Measurements from ENCODE around the gene PDZD4. TPM values are rescaled to one million over a fixed set of nuclear protein-coding genes. Genes with fewer than 3 reads are reported as not detected.

Gene PDZD4
- total RNA-seq, 1 experiment from 2014 or later, result 5.7 TPM

DNA sequence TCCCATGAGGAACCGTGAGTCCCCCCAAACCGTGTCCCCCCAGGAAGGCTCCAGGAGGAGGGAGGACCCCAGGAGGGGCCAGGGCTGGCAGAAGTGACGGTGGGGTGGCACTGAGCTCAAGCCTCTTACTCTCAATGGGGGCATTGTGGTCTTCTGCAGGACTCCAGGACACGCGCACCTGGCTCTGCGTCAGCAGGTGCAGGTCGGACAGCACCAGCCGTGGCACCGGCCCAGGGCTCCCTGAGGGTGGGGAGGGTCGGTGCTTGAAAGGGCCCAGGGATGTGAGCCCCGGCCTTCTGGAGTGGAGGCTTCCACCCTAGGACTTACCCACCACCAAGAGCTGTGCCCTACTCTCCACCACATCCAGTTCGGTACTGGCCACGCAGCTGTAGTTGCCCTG is 37.3 kb upstream of the PDZD4 start:
- DNase-seq (ENCODE audit: low read depth), result no peak

DNA sequence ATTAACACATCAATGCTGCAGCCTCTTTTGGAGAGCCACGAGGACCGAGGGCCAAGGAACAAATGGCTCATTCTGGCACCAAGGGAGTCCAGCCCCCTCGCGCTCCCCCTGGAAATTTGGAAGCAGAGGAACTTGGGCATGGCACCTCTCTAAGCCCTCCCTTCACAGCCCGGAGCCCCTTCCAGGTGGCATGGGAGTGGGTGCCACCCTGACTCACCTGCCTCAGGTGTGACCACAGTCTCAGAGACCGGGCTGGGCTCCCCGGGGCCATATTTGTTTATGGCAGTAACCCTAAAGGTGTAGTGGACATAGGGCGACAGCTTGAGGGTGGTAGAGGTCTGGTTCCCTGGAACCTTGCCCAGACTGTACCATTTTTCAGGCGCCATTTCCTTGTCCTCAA is 36.8 kb upstream of the PDZD4 start:
- DNase-seq (ENCODE audit: low read depth), result no peak

DNA sequence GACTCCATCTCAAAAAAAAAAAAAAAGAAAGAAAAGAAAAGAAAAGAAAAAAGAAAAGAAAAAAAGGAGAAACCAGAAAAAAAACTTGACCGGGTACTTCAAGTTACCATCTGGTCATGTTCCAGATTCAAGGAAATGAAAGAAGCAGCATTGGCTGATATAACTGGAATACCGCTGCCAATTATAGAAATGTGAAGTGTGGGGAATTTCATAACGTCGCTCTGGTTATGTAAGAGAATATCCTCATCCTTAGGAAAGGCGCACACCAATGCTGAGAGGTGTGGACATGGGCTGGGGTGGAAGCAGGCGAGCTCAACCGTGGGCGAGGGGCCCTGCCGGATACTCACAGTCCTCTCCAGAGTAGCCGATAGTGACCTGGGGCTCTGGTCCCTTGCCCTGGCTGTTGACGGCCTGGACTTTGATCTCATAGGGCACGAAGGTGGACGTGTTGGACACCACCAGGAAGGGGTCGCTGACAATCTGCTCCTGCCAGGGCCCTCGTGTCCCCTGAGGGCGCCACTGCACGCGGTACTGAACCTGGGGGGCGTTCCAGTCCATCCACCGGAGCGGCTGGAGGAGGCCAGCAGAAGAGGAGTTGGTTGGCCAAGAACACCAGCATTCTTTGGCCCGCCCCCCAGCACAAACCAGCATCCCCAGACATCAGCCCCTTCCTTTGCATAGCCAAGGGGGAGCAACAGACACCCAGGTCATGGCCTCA is 36.1 kb upstream of the PDZD4 start:
- no peak for DNase-seq (ENCODE audit: low read depth)

- DNase-seq (ENCODE audit: low read depth), result no peak
Observed at GRCh38 chrX:153865685-153866084, 35.3 kb upstream of the PDZD4 start.

DNA sequence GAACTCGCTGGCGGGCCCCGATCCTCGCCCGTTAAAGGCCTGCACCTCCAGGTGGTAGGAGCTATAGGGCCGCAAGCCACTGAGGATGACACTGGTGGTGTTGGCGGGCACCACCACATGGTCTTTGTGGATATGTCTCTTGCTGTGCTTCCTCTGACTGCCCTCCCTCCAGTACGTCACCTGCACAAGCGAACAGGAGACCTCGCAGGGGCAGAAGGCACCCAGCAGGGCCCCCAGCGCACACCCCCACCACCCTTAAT is 34.9 kb upstream of the PDZD4 start:
- DNase-seq (ENCODE audit: low read depth), result no peak

DNA sequence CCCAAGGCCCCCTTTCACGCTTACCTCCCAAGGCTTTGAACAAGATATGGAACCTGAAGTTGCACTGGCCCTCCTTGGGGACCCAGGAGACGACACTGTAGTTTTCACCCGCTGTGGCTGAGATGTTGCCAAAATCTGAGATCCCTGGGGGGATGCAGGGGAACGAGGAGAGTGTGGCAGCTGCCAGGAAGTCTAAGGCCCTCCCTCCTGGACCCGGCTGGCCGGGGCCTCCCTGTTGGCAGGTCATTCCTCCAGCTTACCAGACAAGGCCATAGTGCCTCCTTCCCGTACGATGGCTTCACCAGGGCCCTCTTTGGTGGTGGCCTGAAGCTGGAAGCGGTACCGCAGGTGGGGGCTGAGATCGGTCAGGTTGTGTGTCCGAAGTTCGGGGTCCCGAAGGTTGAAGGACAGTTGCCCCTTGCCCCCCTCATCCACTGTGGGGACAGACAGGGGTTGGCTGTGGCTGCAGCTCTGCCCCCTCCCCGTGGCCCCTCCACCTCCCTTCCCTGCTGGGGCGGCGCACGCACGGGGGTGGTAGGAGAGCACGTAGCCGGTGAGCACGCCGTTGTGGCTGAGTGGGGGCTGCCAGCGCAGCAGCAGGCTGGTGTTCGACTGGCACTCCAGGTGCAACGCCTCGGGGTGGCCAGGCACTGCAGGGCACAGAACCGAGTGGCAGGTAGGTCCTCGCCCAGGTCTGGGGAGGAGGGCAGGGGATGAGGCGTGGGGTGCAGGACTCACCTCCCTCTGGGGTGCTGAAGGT is 34.4 kb upstream of the PDZD4 start:
- DNase-seq (ENCODE audit: low read depth), result no peak

DNA sequence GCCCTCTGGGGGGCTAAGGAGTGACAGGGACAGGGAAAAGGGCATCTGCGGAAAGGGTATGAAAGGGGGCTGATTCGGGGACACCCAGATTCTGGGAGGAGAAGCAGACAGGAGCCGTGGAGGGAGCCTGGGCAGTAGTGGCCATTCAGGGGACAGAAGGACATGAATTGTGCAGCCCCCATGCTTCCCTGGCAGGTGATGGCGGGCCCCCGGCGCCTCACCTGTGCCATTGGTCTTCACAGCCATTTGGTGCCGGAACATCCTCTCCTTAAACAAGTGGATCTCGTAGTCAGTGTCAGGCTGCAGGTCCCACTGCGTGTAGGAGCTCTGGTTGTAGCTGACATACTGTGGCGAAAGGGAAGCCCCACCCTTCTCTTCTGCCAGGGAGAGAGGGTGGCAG is 33.8 kb upstream of the PDZD4 start:
- DNase-seq (ENCODE audit: low read depth), result no peak

DNA sequence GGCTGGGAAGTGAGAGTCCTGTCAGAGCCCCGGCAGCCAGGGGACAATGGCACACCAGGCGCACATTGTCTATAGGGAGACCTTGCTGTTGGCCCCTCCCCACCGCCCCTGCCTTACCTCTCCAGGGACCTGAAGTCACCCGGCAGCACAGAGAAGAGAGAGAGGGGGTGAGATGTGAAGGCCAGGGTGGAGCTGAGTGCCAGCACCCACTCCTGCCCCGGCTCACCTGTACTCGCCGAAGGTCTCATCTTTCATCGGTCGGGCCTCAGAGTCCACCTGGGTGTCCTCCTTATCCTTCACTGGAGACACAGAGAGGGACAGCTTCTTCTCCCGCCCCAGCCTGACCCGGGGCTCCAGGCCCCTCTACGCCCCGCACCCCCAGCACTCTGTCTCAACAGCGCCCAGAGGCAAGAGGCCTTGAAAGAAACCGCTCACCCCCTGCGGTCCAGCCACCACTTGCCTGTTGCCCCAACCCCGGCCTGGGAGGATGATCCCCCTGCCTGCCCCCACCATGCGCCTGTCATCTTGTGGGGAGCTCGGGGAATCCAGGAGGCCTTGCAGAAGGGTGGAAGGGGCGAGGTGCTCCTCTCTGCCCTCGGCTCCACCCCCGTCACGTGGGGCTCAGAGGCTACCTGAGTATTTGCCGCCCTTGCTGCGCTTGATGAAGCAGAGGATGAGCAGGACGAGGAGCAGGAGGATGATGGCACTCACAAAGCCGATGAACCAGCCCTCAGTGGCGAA is 33.1 kb upstream of the PDZD4 start:
- no peak for DNase-seq (ENCODE audit: low read depth)

DNA sequence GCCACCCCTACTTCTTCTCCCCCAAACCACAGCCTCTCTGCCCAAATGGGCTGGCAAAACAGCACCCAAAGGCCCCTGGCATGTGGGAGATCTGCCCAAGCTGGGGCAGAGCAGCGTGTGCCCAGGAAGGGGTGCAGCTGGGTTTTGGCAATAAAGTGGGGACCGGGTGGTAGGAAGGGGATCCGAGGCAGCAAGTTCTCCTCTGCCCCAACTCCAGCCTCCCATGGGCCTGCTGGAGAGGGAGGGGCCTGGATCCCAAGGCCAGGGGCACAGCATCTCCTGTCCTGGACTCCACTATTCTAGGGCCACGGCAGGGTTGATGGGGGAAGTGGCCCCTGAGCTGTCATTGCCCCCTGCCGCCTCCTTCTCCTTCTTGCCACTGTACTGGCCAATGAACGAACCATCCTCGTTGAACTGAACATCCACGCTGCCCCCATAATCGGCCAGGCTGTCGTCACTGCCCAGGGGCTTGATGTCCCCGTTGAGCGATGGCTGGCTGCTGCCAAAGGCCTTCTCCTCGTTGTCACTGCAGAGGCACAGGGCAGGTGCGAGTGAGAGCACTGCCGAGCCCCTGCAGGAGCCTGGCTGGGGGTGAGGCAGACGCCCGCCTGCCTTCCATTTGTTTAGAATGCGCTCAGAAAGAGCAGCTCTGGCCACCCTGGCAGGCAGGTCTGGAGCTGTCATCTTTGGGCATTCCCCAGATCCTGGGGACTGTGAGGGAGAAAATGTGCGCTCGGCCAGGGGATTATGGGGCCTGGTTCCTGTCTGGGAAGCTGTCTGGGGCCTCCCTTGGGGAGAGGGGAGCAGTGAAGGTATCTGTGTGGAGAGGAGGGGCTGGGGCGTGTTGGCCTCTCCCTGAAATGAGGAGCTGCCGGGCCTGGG is 32.3 kb upstream of the PDZD4 start:
- no peak for DNase-seq (ENCODE audit: low read depth)

DNA sequence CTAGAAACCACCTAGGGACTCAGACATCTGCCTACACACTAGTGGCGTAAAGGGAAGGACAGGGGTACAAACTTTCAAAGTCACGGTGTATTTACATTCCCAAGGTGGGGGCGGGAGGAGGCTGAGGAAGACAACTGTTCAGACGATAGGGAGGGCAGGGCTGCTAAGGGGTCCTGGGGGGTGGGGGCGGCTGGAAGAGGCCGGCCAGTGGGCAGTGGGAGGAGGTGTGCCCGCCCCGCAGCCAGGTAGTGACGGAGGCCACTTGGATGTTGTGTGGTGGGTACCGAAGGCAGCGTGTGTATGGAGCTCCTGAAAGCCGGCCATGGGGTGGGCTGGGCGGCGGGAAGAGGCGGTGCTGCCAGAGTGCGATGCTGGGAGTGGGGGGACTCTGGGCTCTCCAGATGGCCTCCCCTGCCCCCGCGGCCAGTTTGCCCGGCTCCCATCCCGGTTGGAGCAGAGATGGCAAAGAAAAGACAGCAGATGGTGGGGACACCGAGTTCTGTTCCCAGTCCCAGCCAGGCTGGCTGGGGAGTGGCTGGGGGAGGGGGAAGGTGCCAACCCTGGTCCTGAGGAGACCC is 31.5 kb upstream of the PDZD4 start:
- no peak for DNase-seq (ENCODE audit: low read depth)

DNA sequence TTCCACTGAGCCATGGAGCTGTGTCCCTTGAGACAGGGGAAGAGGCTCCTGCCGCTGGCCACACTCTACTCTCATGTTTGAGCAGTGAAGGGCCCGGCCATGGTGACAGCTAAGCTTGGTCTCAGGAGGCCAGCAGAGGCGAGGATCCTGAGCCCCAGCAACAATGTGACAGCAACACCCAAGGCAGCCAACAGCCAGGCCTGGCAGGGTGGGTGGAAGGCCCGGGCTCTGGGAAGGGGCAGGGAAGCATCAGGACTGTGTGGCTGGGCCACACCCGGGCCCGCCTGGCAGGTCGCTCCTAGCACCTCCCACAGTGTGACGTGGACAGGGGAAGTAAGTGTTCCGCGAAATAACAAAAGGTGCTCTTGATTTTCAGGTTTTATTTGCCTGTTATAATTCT is 30.8 kb upstream of the PDZD4 start:
- no peak for DNase-seq (ENCODE audit: low read depth)

DNA sequence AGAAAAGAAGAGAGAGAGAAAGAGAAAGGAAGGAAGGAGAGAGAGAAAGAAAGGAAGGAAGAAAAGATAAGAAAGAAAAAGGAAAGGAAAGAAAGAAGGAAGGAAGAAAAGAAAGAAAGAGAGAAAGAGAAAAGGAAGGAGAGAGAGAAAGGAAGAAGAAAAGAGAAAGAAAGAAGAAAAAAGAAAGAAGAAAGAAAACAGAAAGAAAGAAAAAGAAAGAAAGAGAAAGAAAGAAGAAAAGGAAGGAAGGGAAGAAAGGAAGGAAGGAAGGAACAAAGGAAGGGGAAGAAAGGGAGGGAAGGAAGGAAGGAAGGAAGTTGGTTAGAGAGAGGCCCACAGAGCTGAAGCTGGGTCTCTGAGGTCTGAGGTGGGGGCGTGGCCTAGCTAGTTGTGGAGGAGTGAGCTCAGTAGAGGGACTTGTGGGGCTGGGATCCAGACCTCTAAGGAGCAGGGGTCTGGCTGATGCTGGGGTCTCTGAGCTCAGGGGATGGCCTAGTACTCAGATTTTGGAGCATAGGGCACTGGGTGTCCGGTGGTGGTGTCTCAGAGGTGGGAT is 27.1 kb upstream of the PDZD4 start:
- DNase-seq (ENCODE audit: low read depth), result no peak

DNA sequence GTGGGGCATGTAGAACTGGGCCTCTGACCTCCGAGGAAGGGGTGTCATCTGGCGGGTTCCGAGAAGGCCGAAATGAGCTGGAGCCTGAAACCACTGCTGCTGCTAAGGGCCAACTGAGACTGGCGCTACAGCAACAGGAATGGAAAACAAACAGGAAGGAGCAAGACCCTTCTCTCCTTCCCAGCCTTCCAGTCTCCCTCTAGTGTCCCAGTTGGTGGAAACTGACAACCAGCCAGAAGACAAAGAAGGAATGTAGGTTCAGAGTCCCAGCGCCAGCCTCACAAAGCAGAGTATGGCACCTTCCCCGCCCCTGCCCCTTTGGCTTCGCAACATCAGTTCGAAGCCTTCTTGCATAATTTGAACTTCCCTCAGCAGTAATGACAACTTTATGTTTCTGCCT is 24.4 kb upstream of the PDZD4 start:
- DNase-seq (ENCODE audit: low read depth), result no peak

DNA sequence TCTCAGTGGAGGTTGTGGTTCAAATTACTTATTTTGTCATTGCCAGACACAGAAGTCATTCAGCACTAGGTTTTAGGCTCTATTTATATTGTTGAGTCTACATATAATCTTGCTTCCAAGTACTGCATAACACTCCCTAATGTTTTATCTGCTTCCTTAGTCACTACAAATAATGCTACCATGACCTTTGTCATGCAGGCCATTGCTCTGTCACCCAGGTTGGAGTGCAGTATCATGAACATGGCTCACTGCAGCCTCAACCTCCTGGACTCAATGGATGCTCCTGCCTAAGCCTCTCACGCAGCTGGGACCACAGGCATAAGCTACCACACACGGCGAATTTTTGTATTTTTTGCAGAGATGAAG is 23.5 kb upstream of the PDZD4 start:
- DNase-seq (ENCODE audit: low read depth), result no peak

DNA sequence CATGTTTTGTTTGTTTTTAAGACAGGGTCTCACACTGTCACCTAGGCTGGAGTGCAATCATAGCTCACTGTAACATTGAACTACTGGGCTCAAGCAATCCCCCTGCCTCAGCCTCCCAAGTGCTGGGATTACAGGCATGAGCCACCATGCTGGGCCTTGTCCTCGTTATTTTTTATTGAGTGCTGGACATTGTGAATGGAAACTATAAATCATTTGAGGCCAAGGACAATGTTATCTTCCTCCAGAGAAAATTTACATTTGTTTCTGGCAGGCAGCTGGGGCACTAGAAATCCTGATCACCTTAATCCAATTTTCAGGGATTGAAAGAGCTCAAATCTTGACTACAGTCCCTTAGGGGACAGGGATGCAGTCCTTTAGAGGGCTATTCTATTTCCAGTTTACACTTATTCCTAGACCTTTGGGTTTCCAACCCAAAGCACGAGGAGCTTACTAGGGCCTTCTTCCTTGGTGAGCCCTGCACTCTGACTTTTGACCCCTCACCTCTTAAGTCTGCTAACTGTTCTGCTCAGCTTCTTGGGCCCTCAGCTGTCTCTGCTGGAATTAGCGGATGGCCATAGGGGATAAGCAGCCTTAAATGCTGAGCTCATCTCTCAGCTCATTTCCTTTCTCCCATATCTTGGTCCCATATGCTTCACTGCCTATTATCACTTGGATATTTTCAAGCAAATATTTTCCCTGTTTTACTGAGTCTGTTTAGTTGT is 23.0 kb upstream of the PDZD4 start:
- DNase-seq (ENCODE audit: low read depth), result no peak

GRCh38 chrX:153851981-153852380 is 21.6 kb upstream of the PDZD4 start:
- DNase-seq (ENCODE audit: low read depth), result no peak

- no peak for DNase-seq (ENCODE audit: low read depth)
Observed at GRCh38 chrX:153848325-153848724, 18.0 kb upstream of the PDZD4 start.

DNA sequence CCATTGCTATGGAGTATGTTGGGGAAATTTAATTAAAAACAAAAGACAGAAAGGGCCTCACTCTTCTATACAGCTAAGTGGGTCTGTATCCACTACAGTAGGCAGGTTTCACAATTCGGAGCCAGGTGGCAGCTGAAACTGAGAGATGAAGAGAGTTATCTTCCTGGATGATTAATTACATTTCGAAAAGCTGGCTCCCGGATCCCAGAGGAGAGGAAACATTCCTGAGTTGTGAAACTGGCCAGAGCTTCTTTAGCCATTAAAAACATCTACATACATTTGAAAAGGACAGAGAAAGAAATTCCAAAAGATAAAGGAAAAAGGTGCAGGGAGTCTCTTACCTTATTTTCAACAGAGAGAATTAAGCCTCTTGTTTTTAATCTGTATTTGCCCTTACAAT is 15.5 kb upstream of the PDZD4 start:
- DNase-seq (ENCODE audit: low read depth), result no peak

GRCh38 chrX:153845195-153845594 is 14.9 kb upstream of the PDZD4 start:
- no peak for DNase-seq (ENCODE audit: low read depth)

- no peak for DNase-seq (ENCODE audit: low read depth)
Observed at GRCh38 chrX:153844509-153845082, 14.3 kb upstream of the PDZD4 start.

- no peak for DNase-seq (ENCODE audit: low read depth)
Observed at GRCh38 chrX:153836921-153837320, 6.6 kb upstream of the PDZD4 start.

Data from Daoy (cell line).